GM21423 (cell line): ENCODE results near the gene MUC6.

ENCODE experiments used
- ATAC-seq: cut with Tn5 transposase; IDR thresholded peaks from one replicate; pipeline ENCODE4 v1.9.1; 2021; ENCODE audit warnings: mild to moderate bottlenecking, moderate library complexity; ENCODE audit not compliant: unreplicated experiment

The MUC6 gene

GRCh38 chr11:1052133-1053011 lies 15.9 kb upstream of the MUC6 start:
- ATAC-seq, result no peak

- ATAC-seq, result no peak
Observed at GRCh38 chr11:1051356-1052132, 15.0 kb upstream of the MUC6 start.

GRCh38 chr11:1050581-1051355 lies 14.2 kb upstream of the MUC6 start:
- ATAC-seq, result peak; percentile 65

- no peak for ATAC-seq
Observed at GRCh38 chr11:1049911-1050580, 13.5 kb upstream of the MUC6 start.

GRCh38 chr11:1049431-1049891 lies 12.9 kb upstream of the MUC6 start:
- ATAC-seq, result no peak

- no peak for ATAC-seq
Observed at GRCh38 chr11:1049071-1049405, 12.5 kb upstream of the MUC6 start.

- no peak for ATAC-seq
Observed at GRCh38 chr11:1048375-1049070, 12.0 kb upstream of the MUC6 start.

- ATAC-seq, result no peak
Observed at GRCh38 chr11:1047595-1048156, 11.2 kb upstream of the MUC6 start.

- ATAC-seq, result no peak
Observed at GRCh38 chr11:1044160-1044559, 7.6 kb upstream of the MUC6 start.

GRCh38 chr11:1043563-1044096 lies 7.1 kb upstream of the MUC6 start:
- no peak for ATAC-seq

GRCh38 chr11:1042626-1043562 lies 6.4 kb upstream of the MUC6 start:
- ATAC-seq, result no peak

- ATAC-seq, result no peak
Observed at GRCh38 chr11:1041936-1042608, 5.6 kb upstream of the MUC6 start.

GRCh38 chr11:1041471-1041870 lies 5.0 kb upstream of the MUC6 start:
- no peak for ATAC-seq

GRCh38 chr11:1041149-1041467 lies 4.6 kb upstream of the MUC6 start:
- ATAC-seq, result no peak

- ATAC-seq, result no peak
Observed at GRCh38 chr11:1040428-1041148, 4.1 kb upstream of the MUC6 start.

- no peak for ATAC-seq
Observed at GRCh38 chr11:1039481-1040427, 3.2 kb upstream of the MUC6 start.
